Measurements from ENCODE around the gene HDAC6. TPM values are rescaled to one million over a fixed set of nuclear protein-coding genes. Genes with fewer than 3 reads are reported as not detected.

HDAC6 gene
- total RNA-seq, 4 donors from 2014 or later = 80.4 to 124 (median 90.5) TPM

GRCh38 chrX:48779399-48779798 is 22.5 kb upstream of the HDAC6 start:
- Histone ChIP-seq H3K4me3 (replicated peaks in 1 of 3) (no peak overlapping the region), H3K4me1 (no peaks in the 10 kb centered on the region), H3K36me3 (no peaks in the 10 kb centered on the region), H3K27ac (no peak overlapping the region), H3K9me3 (no peaks in the 10 kb centered on the region), H3K27me3 (no peaks in the 10 kb centered on the region)
- TF ChIP-seq, protein P1, sequence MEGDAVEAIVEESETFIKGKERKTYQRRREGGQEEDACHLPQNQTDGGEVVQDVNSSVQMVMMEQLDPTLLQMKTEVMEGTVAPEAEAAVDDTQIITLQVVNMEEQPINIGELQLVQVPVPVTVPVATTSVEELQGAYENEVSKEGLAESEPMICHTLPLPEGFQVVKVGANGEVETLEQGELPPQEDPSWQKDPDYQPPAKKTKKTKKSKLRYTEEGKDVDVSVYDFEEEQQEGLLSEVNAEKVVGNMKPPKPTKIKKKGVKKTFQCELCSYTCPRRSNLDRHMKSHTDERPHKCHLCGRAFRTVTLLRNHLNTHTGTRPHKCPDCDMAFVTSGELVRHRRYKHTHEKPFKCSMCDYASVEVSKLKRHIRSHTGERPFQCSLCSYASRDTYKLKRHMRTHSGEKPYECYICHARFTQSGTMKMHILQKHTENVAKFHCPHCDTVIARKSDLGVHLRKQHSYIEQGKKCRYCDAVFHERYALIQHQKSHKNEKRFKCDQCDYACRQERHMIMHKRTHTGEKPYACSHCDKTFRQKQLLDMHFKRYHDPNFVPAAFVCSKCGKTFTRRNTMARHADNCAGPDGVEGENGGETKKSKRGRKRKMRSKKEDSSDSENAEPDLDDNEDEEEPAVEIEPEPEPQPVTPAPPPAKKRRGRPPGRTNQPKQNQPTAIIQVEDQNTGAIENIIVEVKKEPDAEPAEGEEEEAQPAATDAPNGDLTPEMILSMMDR (IDR thresholded peaks at IDR 0.05) = no peak
- TF ChIP-seq POLR2A (IDR thresholded peaks at IDR 0.05) = no peak
- WGBS, 2 donors = 70 to 89% methylated on average over 7 of the region's 7 CpGs
- no peak for DNase-seq
- intact Hi-C loops (cut with DNase I) = no loop called here

DNA sequence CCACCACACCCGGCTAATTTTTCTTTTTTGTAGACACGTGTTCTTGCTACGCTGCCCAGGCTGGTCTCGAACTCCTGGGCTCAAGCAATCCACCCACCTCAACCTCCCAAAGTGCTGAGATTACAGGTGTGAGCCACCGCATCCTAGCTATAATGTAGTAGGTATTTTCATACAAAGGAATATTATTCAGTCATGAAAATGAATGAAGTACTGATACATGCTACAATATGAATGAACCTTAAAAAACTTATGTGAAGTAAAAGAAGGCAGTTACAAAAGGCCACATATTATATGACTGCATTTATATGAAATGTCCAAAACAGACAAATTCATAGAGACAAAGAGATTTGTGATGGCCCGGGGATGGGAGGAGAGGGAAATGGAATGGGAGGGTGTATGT is 20.2 kb upstream of the HDAC6 start:
- no peak overlapping the region for H3K27ac ChIP-seq
- no peaks in the 10 kb centered on the region for H3K27me3 ChIP-seq
- H3K4me1 ChIP-seq = no peaks in the 10 kb centered on the region
- H3K4me3 ChIP-seq (replicated peaks in 1 of 3) = no peak overlapping the region
- intact Hi-C loops (cut with DNase I) = no loop called here
- WGBS, 2 donors = 89 to 97% methylated on average over 6 of the region's 6 CpGs
- DNase-seq = no peak
- TF ChIP-seq, protein P1 (IDR thresholded peaks at IDR 0.05) = no peak
- TF ChIP-seq POLR2A (IDR thresholded peaks at IDR 0.05) = no peak
- no peaks in the 10 kb centered on the region for H3K36me3 ChIP-seq
- H3K9me3 ChIP-seq = no peaks in the 10 kb centered on the region

- no peaks in the 10 kb centered on the region for H3K4me1 ChIP-seq
- no peaks in the 10 kb centered on the region for H3K9me3 ChIP-seq
- DNase-seq = no peak
- 74 to 79% methylated on average over 2 of the region's 2 CpGs for WGBS, 2 donors
- H3K36me3 ChIP-seq = no peaks in the 10 kb centered on the region
- no peak overlapping the region for H3K27ac ChIP-seq
- no peak for TF ChIP-seq POLR2A (IDR thresholded peaks at IDR 0.05)
- TF ChIP-seq, protein P1 (IDR thresholded peaks at IDR 0.05) = no peak
- H3K27me3 ChIP-seq = no peaks in the 10 kb centered on the region
- H3K4me3 ChIP-seq (replicated peaks in 1 of 3) = no peak overlapping the region
- intact Hi-C loops (cut with DNase I) = no loop called here
Observed at GRCh38 chrX:48782216-48782615, 19.7 kb upstream of the HDAC6 start.

DNA sequence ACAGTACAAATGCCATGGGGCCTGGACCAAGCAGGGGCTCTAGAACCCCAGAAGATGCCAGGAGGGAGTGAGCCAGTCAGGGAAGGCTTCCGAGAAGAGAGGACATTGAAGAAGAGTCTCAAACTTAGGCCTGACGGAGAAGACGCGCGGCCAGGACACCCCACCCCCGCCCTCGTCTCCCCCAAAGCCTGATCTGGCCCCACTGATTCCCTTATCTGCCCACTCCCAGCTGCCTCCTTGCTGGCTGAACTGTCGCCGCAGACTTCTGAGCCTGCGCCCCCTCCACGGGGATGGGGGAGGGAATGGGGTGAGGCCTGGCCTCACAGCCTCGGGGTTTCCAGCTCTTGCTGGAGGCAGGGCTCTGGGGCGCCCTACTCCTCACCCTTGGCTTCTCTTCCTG is 19.1 kb upstream of the HDAC6 start:
- Histone ChIP-seq H3K4me3 (replicated peaks in 1 of 3) (no peak overlapping the region), H3K27me3 (no peaks in the 10 kb centered on the region), H3K9me3 (no peaks in the 10 kb centered on the region), H3K36me3 (no peaks in the 10 kb centered on the region), H3K4me1 (no peaks in the 10 kb centered on the region), H3K27ac (no peak overlapping the region)
- intact Hi-C loops (cut with DNase I) = no loop called here
- TF ChIP-seq, protein P1 (IDR thresholded peaks at IDR 0.05) = no peak
- no peak for TF ChIP-seq POLR2A (IDR thresholded peaks at IDR 0.05)
- WGBS, 2 donors = 90% methylated on average over 4 of the region's 13 CpGs; no CpG with 5 or more reads in 1 of the 2 donors
- no peak for DNase-seq

DNA sequence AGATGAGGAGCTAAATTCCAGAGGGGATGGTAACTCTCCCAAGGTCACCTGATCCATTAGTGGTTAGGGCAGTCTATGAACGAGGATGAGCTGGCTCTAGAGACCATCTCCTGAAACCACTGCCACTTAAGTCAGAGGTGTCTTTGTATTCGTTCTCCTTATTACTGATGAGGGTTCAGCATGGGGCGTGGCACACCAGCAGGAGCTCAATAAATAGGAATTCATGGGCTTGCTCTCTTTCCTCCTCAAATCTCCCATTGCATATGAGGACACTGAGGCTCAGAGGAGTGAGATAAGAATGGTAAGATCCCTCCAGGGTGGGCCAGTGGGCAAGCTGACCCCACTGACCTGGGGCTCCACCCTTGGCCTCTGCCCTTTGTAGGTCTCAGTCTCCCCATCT is 17.1 kb upstream of the HDAC6 start:
- TF ChIP-seq, protein P1 (IDR thresholded peaks at IDR 0.05) = no peak
- no peak for TF ChIP-seq POLR2A (IDR thresholded peaks at IDR 0.05)
- intact Hi-C loops (cut with DNase I) = no loop called here
- no peak for DNase-seq
- Histone ChIP-seq H3K9me3 (no peaks in the 10 kb centered on the region), H3K4me1 (no peaks in the 10 kb centered on the region), H3K4me3 (replicated peaks in 1 of 3) (no peak overlapping the region), H3K36me3 (no peaks in the 10 kb centered on the region), H3K27ac (no peak overlapping the region), H3K27me3 (no peaks in the 10 kb centered on the region)
- WGBS, 2 donors = 49 to 74% methylated on average over 3 of the region's 3 CpGs
